HFFc6 (cell line): ENCODE results near the gene SESN1. TPM values are rescaled to one million over a fixed set of nuclear protein-coding genes. Genes with fewer than 3 reads are reported as not detected.

Experiments used
- DNase-seq: peaks from one replicate; pipeline ENCODE4 v3.0.0-alpha.2; 2018
- H3K27ac Mint-ChIP-seq: 2 replicates; pipeline ENCODE4 v1.8.0; 2020; ENCODE audit warnings: mild to moderate bottlenecking, mixed read lengths
- H3K27me3 Mint-ChIP-seq: 2 replicates; pipeline ENCODE4 v1.8.0; 2021; ENCODE audit warnings: mild to moderate bottlenecking, moderate library complexity, mixed read lengths; ENCODE audit not compliant: insufficient read depth
- H3K36me3 Mint-ChIP-seq: 2 replicates; pipeline ENCODE4 v1.8.0; 2021; ENCODE audit warnings: low read depth, mixed read lengths
- H3K4me1 Mint-ChIP-seq: 2 replicates; pipeline ENCODE4 v1.8.0; 2020; ENCODE audit warnings: low read depth, mixed read lengths
- H3K4me3 Mint-ChIP-seq: 2 replicates; pipeline ENCODE4 v1.8.0; 2020; ENCODE audit warnings: mild to moderate bottlenecking, moderate library complexity, mixed read lengths
- H3K9me3 Mint-ChIP-seq: 2 replicates; pipeline ENCODE4 v1.8.0; 2020; ENCODE audit warnings: mild to moderate bottlenecking, mixed read lengths
- total RNA-seq, 6 experiments: library from RNA; stranded (reverse); fragmentation: NEBNext Ultra II Directional; extraction: Animal tissue kit (Norgen Biotek cat#: 25700); gene quantifications; 2 replicates in 1 of 6; 3 replicates in 5 of 6; pipeline ENCODE4 v1.2.3, GENCODE V29; 2021
- TF ChIP-seq, protein P1 (sequence below): fragments of 200-600 bp; sonication (generic); IDR thresholded peaks from 2 replicates; pipeline ENCODE4 v1.5.0; 2021; ENCODE audit warnings: antibody characterized with exemption, mild to moderate bottlenecking

Gene SESN1
- total RNA-seq, 6 experiments from 2014 or later: 12.1 to 16.9 (median 13.7) TPM

DNA sequence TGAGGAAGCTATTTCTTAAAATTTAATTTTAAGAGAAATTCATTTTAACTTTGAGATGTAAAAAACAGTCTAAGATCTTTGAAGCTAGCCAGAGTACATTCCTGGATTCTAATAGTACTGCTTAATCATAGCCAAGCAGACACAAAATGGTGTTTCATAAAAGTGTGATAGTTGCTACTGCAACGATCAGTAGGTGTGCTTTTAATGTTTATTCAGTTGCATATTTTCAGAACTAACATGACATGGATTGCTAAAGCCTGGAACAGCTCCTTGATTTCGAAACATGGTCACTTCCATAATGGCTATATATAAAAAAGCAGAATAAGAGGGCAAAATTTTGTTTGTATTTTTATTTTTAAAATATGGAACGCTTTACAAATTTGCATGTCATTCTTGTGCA is 35.5 kb downstream of the SESN1 start:
- TF ChIP-seq, protein P1, sequence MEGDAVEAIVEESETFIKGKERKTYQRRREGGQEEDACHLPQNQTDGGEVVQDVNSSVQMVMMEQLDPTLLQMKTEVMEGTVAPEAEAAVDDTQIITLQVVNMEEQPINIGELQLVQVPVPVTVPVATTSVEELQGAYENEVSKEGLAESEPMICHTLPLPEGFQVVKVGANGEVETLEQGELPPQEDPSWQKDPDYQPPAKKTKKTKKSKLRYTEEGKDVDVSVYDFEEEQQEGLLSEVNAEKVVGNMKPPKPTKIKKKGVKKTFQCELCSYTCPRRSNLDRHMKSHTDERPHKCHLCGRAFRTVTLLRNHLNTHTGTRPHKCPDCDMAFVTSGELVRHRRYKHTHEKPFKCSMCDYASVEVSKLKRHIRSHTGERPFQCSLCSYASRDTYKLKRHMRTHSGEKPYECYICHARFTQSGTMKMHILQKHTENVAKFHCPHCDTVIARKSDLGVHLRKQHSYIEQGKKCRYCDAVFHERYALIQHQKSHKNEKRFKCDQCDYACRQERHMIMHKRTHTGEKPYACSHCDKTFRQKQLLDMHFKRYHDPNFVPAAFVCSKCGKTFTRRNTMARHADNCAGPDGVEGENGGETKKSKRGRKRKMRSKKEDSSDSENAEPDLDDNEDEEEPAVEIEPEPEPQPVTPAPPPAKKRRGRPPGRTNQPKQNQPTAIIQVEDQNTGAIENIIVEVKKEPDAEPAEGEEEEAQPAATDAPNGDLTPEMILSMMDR: no peak
- DNase-seq: no peak
- Mint-ChIP-seq H3K4me1 (peaks cover 31% of the 10 kb centered on the region), H3K36me3 (no peaks in the 10 kb centered on the region), H3K4me3 (no peak overlapping the region), H3K27me3 (no peaks in the 10 kb centered on the region), H3K9me3 (no peaks in the 10 kb centered on the region), H3K27ac (no peak overlapping the region)

DNA sequence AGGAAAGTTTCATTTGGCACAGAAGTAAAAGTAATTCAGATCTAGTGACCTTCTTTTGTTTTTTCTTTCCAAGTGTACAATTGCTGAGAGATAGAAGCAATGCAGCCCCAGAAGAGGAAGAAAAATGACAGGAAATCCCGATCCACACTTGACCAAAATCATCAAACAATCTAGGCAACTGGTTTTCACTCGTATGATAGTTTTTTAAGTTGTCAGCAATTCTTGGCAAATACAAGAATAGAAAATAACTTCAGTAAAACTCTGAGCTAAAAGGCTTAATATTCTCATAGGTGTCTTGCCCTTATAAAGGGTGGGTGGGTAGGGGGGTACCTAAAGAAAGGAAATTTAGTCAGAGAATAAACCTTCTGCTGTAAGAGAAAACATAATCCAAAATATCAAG is 36.0 kb downstream of the SESN1 start:
- DNase-seq: no peak
- Mint-ChIP-seq H3K36me3 (no peaks in the 10 kb centered on the region), H3K27ac (no peak overlapping the region), H3K9me3 (no peaks in the 10 kb centered on the region), H3K4me1 (peaks cover 31% of the 10 kb centered on the region), H3K27me3 (no peaks in the 10 kb centered on the region), H3K4me3 (no peak overlapping the region)
- TF ChIP-seq, protein P1: no peak

DNA sequence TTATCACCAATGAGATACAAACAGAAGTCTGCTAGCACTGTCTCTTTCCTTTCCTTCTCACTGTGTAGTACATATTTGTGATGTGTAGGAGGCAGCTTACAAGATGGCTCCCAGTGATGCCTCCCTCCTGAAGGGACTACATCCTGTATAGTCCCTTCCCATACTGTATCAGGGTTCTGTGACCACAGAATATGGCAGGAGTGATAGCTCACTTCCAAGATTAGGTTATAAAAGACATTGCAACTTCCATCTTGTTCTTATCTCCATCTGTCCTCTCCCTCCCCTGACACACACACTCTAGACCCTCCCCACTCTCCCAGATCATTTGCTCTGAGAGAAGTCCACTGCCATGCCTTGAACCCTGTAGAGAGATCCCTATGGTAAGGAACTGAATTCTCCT is 38.0 kb downstream of the SESN1 start:
- Mint-ChIP-seq H3K4me3 (no peak overlapping the region), H3K9me3 (no peaks in the 10 kb centered on the region), H3K27ac (no peak overlapping the region), H3K27me3 (no peaks in the 10 kb centered on the region), H3K4me1 (peaks cover 31% of the 10 kb centered on the region), H3K36me3 (no peaks in the 10 kb centered on the region)
- TF ChIP-seq, protein P1: no peak
- DNase-seq: no peak

DNA sequence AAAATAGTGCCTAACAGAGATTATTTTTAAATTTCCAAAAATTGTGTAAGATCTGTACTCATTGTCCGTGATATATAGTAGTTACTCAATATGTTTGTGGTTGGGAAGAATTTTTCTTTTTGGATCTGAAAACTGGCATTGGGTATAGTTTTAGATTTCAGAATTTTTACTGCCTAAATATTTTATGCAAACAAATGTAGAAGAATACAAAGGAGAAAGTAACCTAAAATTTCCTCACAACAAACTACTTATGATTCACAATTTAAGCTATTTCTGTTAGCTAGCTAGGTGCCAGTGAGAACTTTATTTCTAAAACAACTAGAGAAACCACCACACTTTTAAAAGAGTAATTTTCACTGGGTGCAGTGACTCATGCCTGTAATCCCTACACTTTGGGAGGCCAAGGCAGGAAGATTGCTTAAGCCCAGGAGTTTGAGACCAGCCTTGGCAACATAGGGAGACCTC is 38.8 kb downstream of the SESN1 start:
- no peaks in the 10 kb centered on the region for H3K27me3 Mint-ChIP-seq
- TF ChIP-seq, protein P1: no peak
- DNase-seq: peak; percentile 34
- no peaks in the 10 kb centered on the region for H3K36me3 Mint-ChIP-seq
- peak overlapping the region; percentile 38; the same call in 1 of the 2 replicates for H3K27ac Mint-ChIP-seq
- H3K4me1 Mint-ChIP-seq: peaks cover 32% of the 10 kb centered on the region
- no peak overlapping the region for H3K4me3 Mint-ChIP-seq
- no peaks in the 10 kb centered on the region for H3K9me3 Mint-ChIP-seq

DNA sequence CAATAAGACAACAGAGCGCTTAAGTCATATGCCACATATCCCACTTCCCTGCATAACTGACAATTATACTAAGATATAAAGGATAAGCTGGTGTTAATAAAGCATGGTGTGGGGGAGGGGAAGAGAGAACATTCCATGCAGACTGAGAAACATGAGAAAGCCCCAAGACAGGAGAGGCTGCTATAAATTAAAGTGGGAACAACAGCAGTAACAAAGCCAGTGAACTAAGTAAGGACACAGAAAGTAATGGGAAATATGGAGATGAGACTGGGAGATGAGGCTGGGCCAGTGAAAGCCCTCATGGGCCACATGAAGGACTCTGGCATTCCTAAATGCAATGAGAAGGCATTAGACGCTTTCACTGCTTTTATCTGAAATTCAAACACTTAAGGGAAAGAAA is 41.3 kb downstream of the SESN1 start:
- H3K4me3 Mint-ChIP-seq: no peak overlapping the region
- H3K9me3 Mint-ChIP-seq: no peaks in the 10 kb centered on the region
- TF ChIP-seq, protein P1: no peak
- no peak overlapping the region for H3K27ac Mint-ChIP-seq
- no peaks in the 10 kb centered on the region for H3K27me3 Mint-ChIP-seq
- peaks cover 14% of the 10 kb centered on the region for H3K4me1 Mint-ChIP-seq
- DNase-seq: no peak
- no peaks in the 10 kb centered on the region for H3K36me3 Mint-ChIP-seq

DNA sequence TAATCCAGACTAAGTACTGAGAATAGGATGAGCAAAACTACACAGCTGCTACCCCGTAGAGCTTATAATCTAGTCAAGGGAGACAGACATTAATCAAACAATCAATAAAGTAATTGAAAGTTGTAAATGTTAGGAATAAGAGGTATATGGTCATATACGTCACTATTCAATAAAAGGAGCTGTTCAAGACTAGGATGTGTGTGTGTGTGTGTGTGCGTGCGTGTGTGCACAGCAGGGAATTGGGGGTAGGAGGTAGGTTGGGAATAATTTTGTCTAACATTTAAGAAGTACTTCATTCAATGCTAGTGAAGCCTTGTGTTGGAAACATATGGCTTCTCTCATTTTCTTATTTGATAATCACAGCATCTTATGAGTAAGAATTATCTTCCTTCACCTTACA is 41.8 kb downstream of the SESN1 start:
- no peaks in the 10 kb centered on the region for H3K27me3 Mint-ChIP-seq
- H3K36me3 Mint-ChIP-seq: no peaks in the 10 kb centered on the region; the same call in 1 of the 2 replicates
- no peak overlapping the region for H3K27ac Mint-ChIP-seq
- no peak overlapping the region for H3K4me3 Mint-ChIP-seq
- TF ChIP-seq, protein P1: no peak
- peaks cover 13% of the 10 kb centered on the region for H3K4me1 Mint-ChIP-seq
- no peak for DNase-seq
- H3K9me3 Mint-ChIP-seq: no peaks in the 10 kb centered on the region
